H1 (cell line): ENCODE measurements around the gene RFXAP. TPM values are rescaled to one million over a fixed set of nuclear protein-coding genes. Genes with fewer than 3 reads are reported as not detected.

Experiments used
- CTCF ChIA-PET: fragments of 300-600 bp; sonication (Branson Sonifier 250); formaldehyde crosslinking; loops from one replicate; lab custom pipeline; 2021; ENCODE audit not compliant: partially characterized antibody; lab: Charles Lee
- POLR2A ChIA-PET: fragments of 300-600 bp; sonication (Branson Sonifier 250); formaldehyde crosslinking; loops from one replicate; lab custom pipeline; 2021; ENCODE audit warnings: inconsistent platforms; ENCODE audit not compliant: partially characterized antibody; lab: Charles Lee
- DNase-seq, 2 experiments: peaks; one replicate each; pipeline versions ENCODE4 v3.0.0 to v3.0.0-alpha.2; 2010 to 2022; ENCODE audit warnings: low spot score in 2 of 2, low read depth in 1 of 2, mixed read lengths in 1 of 2
- FAIRE-seq: peaks from 2 replicates; lab custom pipeline; 2011; peaks lifted over from hg19 to GRCh38; lab: Jason Lieb, UNC
- H2AFZ ChIP-seq: 2 replicates; pipeline ENCODE4 v1.8.1; 2012; ENCODE audit warnings: low read length, inconsistent platforms
- H2AK5ac ChIP-seq: 2 replicates; pipeline ENCODE4 v1.6.1; 2013; ENCODE audit warnings: low read depth, low read length
- H2BK120ac ChIP-seq: replicated peaks from 2 replicates; pipeline ENCODE3; 2013; ENCODE audit warnings: low read depth, low read length, inconsistent platforms
- H2BK12ac ChIP-seq: 2 replicates; pipeline ENCODE4 v1.6.1; 2013; ENCODE audit warnings: low read depth, low read length
- H2BK15ac ChIP-seq: 2 replicates; pipeline ENCODE4 v1.6.1; 2013; ENCODE audit warnings: low read length
- H2BK20ac ChIP-seq: 2 replicates; pipeline ENCODE4 v1.6.1; 2013; ENCODE audit warnings: low read length
- H2BK5ac ChIP-seq: 2 replicates; pipeline ENCODE4 v1.6.1; 2013; ENCODE audit warnings: low read depth, low read length
- H3K14ac ChIP-seq: 2 replicates; pipeline ENCODE4 v1.6.1; 2013; ENCODE audit warnings: inconsistent platforms; ENCODE audit not compliant: insufficient read length
- H3K18ac ChIP-seq: 2 replicates; pipeline ENCODE4 v1.6.1; 2013; ENCODE audit warnings: low read length; ENCODE audit errors: extremely low read depth
- H3K23ac ChIP-seq: 2 replicates; pipeline ENCODE4 v1.6.1; 2013; ENCODE audit warnings: inconsistent platforms; ENCODE audit not compliant: insufficient read length
- H3K23me2 ChIP-seq: 2 replicates; pipeline ENCODE4 v1.6.1; 2013; ENCODE audit warnings: low read depth, low read length
- H3K27ac ChIP-seq: 2 replicates; pipeline ENCODE4 v1.6.1; 2011; ENCODE audit warnings: low read depth, low read length, inconsistent platforms
- H3K27me3 ChIP-seq, 4 experiments: replicated peaks in 1 of 4; 1 replicate in 1 of 4; 2 replicates in 3 of 4; pipeline versions ENCODE4 v1.6.1 to v1.8.1; 2011 to 2013; ENCODE audit warnings: low read length in 3 of 4, mild to moderate bottlenecking in 3 of 4, inconsistent platforms in 2 of 4, mixed read lengths in 2 of 4, moderate library complexity in 1 of 4; ENCODE audit not compliant: control insufficient read depth in 3 of 4, insufficient read depth in 3 of 4; ENCODE audit errors: extremely low read depth in 1 of 4
- H3K36me3 ChIP-seq, 4 experiments: 2 replicates each; pipeline versions ENCODE4 v1.6.1 to v1.8.1; 2011 to 2013; ENCODE audit warnings: mild to moderate bottlenecking in 4 of 4, low read length in 3 of 4, moderate library complexity in 2 of 4, control low read depth in 1 of 4, inconsistent platforms in 1 of 4; ENCODE audit not compliant: insufficient read depth in 4 of 4, control insufficient read depth in 2 of 4
- H3K4ac ChIP-seq: replicated peaks from 2 replicates; pipeline ENCODE3; 2013; ENCODE audit warnings: low read length, low read depth, mixed read lengths, inconsistent platforms; ENCODE audit not compliant: insufficient read length
- H3K4me1 ChIP-seq, 4 experiments: replicated peaks in 1 of 4; 1 replicate in 1 of 4; 2 replicates in 3 of 4; pipeline versions ENCODE4 v1.6.1 to v1.8.1; 2011 to 2013; ENCODE audit warnings: low read length in 3 of 4, inconsistent platforms in 2 of 4, mixed read lengths in 1 of 4; ENCODE audit not compliant: insufficient read depth in 4 of 4, control insufficient read depth in 3 of 4
- H3K4me2 ChIP-seq, 2 experiments: 2 replicates each; pipeline versions ENCODE4 v1.6.1 to v1.8.1; 2011 to 2013; ENCODE audit warnings: low read depth in 2 of 2, low read length in 2 of 2, control low read depth in 1 of 2, inconsistent platforms in 1 of 2, mild to moderate bottlenecking in 1 of 2; ENCODE audit not compliant: insufficient read depth in 1 of 2
- H3K4me3 ChIP-seq, 4 experiments: fragments of 200-600, 300-600 bp in 1 of 4; sonication (generic), shearing (Covaris generic), sonication (Bioruptor Twin) in 1 of 4; 2 replicates each; pipeline versions ENCODE4 v1.5.1 to v1.8.1; 2011 to 2016; ENCODE audit warnings: low read length in 4 of 4, low read depth in 3 of 4, control low read depth in 2 of 4, inconsistent platforms in 2 of 4, mild to moderate bottlenecking in 2 of 4, mixed read lengths in 1 of 4, moderate library complexity in 1 of 4; ENCODE audit not compliant: insufficient read depth in 2 of 4; ENCODE audit errors: extremely low read depth in 1 of 4
- H3K56ac ChIP-seq: replicated peaks from 2 replicates; pipeline ENCODE3; 2013; ENCODE audit warnings: low read depth, mild to moderate bottlenecking, mixed read lengths, low read length, inconsistent platforms; ENCODE audit not compliant: insufficient read length
- H3K79me1 ChIP-seq: 2 replicates; pipeline ENCODE4 v1.6.1; 2013; ENCODE audit warnings: low read depth, low read length, control low read depth
- H3K79me2 ChIP-seq, 2 experiments: 2 replicates each; pipeline versions ENCODE4 v1.6.1 to v1.8.1; 2012 to 2013; ENCODE audit warnings: low read length in 2 of 2, mild to moderate bottlenecking in 2 of 2, inconsistent platforms in 1 of 2; ENCODE audit not compliant: insufficient read depth in 2 of 2, control insufficient read depth in 1 of 2
- H3K9ac ChIP-seq, 4 experiments: replicated peaks in 1 of 4; 1 replicate in 1 of 4; 2 replicates in 3 of 4; pipeline versions ENCODE4 v1.6.1 to v1.8.1; 2011 to 2013; ENCODE audit warnings: low read depth in 3 of 4, low read length in 3 of 4, control low read depth in 2 of 4, mild to moderate bottlenecking in 2 of 4, moderate library complexity in 2 of 4, inconsistent platforms in 1 of 4; ENCODE audit errors: extremely low read depth in 1 of 4
- H3K9me3 ChIP-seq, 2 experiments: 2 replicates each; pipeline versions ENCODE4 v1.6.1 to v1.8.1; 2012 to 2013; ENCODE audit warnings: mild to moderate bottlenecking in 2 of 2, moderate library complexity in 2 of 2, control low read depth in 1 of 2, inconsistent platforms in 1 of 2, low read depth in 1 of 2, low read length in 1 of 2, mixed read lengths in 1 of 2; ENCODE audit not compliant: insufficient read depth in 2 of 2
- H4K20me1 ChIP-seq, 2 experiments: replicated peaks in 1 of 2; 2 replicates each; pipeline versions ENCODE3 to v1.8.1; 2011 to 2013; ENCODE audit warnings: inconsistent platforms in 2 of 2, low read length in 2 of 2, mild to moderate bottlenecking in 1 of 2; ENCODE audit not compliant: insufficient read depth in 2 of 2, control insufficient read depth in 1 of 2
- H4K5ac ChIP-seq: 2 replicates; pipeline ENCODE4 v1.6.1; 2013; ENCODE audit warnings: low read length, low read depth, mixed read lengths, inconsistent platforms; ENCODE audit not compliant: insufficient read length
- H4K8ac ChIP-seq: 2 replicates; pipeline ENCODE4 v1.8.0; 2013; ENCODE audit warnings: mild to moderate bottlenecking, moderate library complexity, low read length, inconsistent platforms; ENCODE audit not compliant: insufficient read depth; ENCODE audit errors: extremely low read depth
- H4K91ac ChIP-seq: replicated peaks from 2 replicates; pipeline ENCODE3; 2013; ENCODE audit warnings: low read length, mixed read lengths, inconsistent platforms; ENCODE audit not compliant: insufficient read length
- CREB1 ChIP-seq: IDR thresholded peaks from 2 replicates; pipeline ENCODE4 v1.6.1; 2012; ENCODE audit warnings: inconsistent platforms
- EZH2 ChIP-seq: fragments of 200-600 bp; sonication (generic); IDR thresholded peaks from 2 replicates; pipeline ENCODE4 v1.7.1; 2012; ENCODE audit warnings: low read depth, mild to moderate bottlenecking, moderate library complexity, low read length, inconsistent platforms; ENCODE audit not compliant: severe bottlenecking
- SRF ChIP-seq: IDR thresholded peaks from 2 replicates; pipeline ENCODE4 v1.6.1; 2011; ENCODE audit warnings: mild to moderate bottlenecking, low read depth, low read length, moderate library complexity
- WGBS, 2 experiments: shearing (Covaris generic) in 1 of 2; methylation state at CpG; one replicate each; pipeline versions ENCODE4 v1.1.6 to v1.1.7; 2013 to 2015; ENCODE audit warnings: low lambda C conversion rate in 2 of 2, mixed read lengths in 2 of 2, inconsistent platforms in 1 of 2, low coverage in 1 of 2, missing lambda C conversion rate in 1 of 2; ENCODE audit not compliant: insufficient replicate concordance in 2 of 2, insufficient coverage in 1 of 2, insufficient read length in 1 of 2; ENCODE audit errors: extremely low coverage in 1 of 2, missing lambda C conversion rate in 1 of 2; 5-methylcytosine and 5-hydroxymethylcytosine counted together
- long read RNA-seq, 2 experiments: library from RNA in 1 of 2; library from capped mRNA in 1 of 2; stranded (forward); transcript quantifications; one replicate each; pipeline ENCODE4 v2.0.0, GENCODE V29; 2021; ENCODE audit warnings: inconsistent platforms in 1 of 2
- polyA minus RNA-seq, 3 experiments: library from RNA; depleted of rRNA, polyadenylated mRNA; stranded (reverse); fragments of >200 nt; gene quantifications; 1 replicate in 2 of 3; 2 replicates in 1 of 3; pipeline ENCODE4 v1.2.3, GENCODE V29; 2011
- polyA plus RNA-seq, 7 experiments: library from polyadenylated mRNA; depleted of rRNA in 3 of 7; stranded (reverse) in 5 of 7; unstranded in 2 of 7; fragments of >200 nt in 5 of 7; fragments of 200-250 nt in 2 of 7; gene quantifications; 1 replicate in 5 of 7; 2 replicates in 1 of 7; 4 replicates in 1 of 7; pipeline versions ENCODE4 v1.2.1 to v1.2.3, GENCODE V29; 2011 to 2013; ENCODE audit warnings: missing spikeins in 2 of 7, mixed read lengths in 2 of 7
- total RNA-seq: library from RNA; stranded (reverse); fragmentation: NEBNext Ultra II Directional; extraction: Animal tissue kit (Norgen Biotek cat#: 25700); gene quantifications from 2 replicates; pipeline ENCODE4 v1.2.1, GENCODE V29; 2021
- TF ChIP-seq, protein P1 (sequence below), 3 experiments: IDR thresholded peaks; 1 replicate in 2 of 3; 2 replicates in 1 of 3; pipeline versions ENCODE4 v1.5.1 to v1.6.1; 2011; ENCODE audit warnings: low read length in 3 of 3, mild to moderate bottlenecking in 3 of 3, inconsistent platforms in 2 of 3, low read depth in 1 of 3, moderate library complexity in 1 of 3; ENCODE audit not compliant: insufficient read depth in 1 of 3; ENCODE audit errors: control extremely low read depth in 1 of 3

The RFXAP gene, protein sequence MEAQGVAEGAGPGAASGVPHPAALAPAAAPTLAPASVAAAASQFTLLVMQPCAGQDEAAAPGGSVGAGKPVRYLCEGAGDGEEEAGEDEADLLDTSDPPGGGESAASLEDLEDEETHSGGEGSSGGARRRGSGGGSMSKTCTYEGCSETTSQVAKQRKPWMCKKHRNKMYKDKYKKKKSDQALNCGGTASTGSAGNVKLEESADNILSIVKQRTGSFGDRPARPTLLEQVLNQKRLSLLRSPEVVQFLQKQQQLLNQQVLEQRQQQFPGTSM
- total RNA-seq (11.5 and 13.5 TPM in 2 replicates), polyA plus RNA-seq (2011; rRNA removed) (3.6 and 5.2 TPM in 2 replicates), polyA minus RNA-seq (2011; rRNA and poly(A)+ RNA removed) (1.8 and 2.2 TPM in 2 replicates)
- polyA plus RNA-seq (2011; cell fraction: cytosol; rRNA removed): 7.4 TPM
- polyA plus RNA-seq (2011; cell fraction: nucleus; rRNA removed): 4.0 TPM
- polyA plus RNA-seq (2012, experiment 1 of 2): 6.7 to 8.3 TPM (median 7.2 TPM) in 4 replicates
- 2.4 TPM for polyA plus RNA-seq (2012, experiment 2 of 2)
- 6.7 TPM for polyA plus RNA-seq (2013, experiment 1 of 2)
- 5.8 TPM for polyA plus RNA-seq (2013, experiment 2 of 2)
- polyA minus RNA-seq (2011; cell fraction: cytosol; rRNA and poly(A)+ RNA removed): 2.5 TPM
- polyA minus RNA-seq (2011; cell fraction: nucleus; rRNA and poly(A)+ RNA removed): 4.8 TPM
- long read RNA-seq, experiment 1, transcript RFXAP-201 (3 exons, 2,304 nt): major isoform, 14 of 19 reads
- long read RNA-seq, experiment 1, partial matches to known transcripts: 0 of 19 reads
- long read RNA-seq, experiment 1, other reads (novel, unspliced or antisense): 5 of 19 reads
- long read RNA-seq, experiment 2, partial matches to known transcripts: 0 of 3 reads
- long read RNA-seq, experiment 2, other reads (novel, unspliced or antisense): 1 of 3 reads

DNA sequence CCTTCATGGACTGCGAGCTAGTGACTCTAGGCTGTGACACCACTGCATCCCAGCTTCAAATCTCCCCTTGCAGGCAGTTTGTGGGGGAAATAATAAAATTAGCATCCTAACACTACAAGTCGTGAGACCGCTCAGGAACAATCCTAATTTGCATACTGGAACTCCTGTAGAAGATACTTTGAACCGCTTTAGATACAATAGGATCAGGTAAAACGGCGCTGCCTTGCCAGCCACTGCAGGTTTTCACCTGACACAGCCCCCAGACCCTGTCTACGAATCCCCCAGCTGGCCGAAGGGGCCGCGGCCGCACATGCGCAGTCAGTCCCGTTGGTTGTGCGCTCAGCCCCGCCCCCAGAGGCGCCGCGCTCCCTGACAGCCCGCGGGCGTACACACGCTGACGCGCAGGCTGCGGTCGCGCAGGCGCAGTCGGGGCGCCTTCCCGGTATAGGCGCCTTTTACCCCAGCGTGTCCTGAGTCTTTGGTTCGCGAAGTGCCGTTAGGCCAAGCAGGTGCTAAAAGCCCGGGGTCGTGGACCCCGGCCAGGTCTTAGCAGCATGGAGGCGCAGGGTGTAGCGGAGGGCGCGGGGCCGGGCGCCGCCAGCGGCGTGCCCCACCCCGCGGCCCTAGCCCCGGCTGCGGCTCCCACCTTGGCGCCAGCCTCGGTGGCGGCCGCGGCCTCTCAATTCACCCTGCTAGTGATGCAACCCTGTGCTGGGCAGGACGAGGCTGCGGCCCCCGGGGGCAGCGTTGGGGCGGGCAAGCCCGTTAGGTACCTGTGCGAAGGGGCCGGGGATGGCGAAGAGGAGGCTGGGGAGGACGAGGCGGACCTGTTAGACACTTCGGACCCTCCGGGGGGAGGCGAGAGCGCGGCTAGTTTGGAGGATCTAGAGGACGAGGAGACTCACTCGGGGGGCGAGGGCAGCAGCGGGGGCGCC is at the start of gene RFXAP:
TSS of gene RFXAP (plus strand) at position 419 of the 935 bp plus-strand sequence. CDS start at position 555, 136 bp downstream.
- no peak within 1 kb of the TSS for H3K4ac ChIP-seq
- no peak within 1 kb of the TSS for H2AK5ac ChIP-seq
- no peak within 1 kb of the TSS for H2BK5ac ChIP-seq
- peak within 1 kb of the TSS; percentile 5 to 65 (median 47); a peak in 6 of 7 replicates for H3K9ac ChIP-seq
- H3K27ac ChIP-seq: no peak within 1 kb of the TSS
- POLR2A ChIA-PET: interaction anchor here (0.6 kb wide), 1 partner anchor 21 kb away, joined by 4 read pairs; no protein-coding TSS in a partner anchor
- H3K23ac ChIP-seq: no peak within 1 kb of the TSS
- peak within 1 kb of the TSS; percentile 20; the same call in 1 of the 2 replicates for H3K18ac ChIP-seq
- peak within 1 kb of the TSS; percentile 68 for H2AFZ ChIP-seq
- H4K8ac ChIP-seq: peak within 1 kb of the TSS; percentile 57
- CTCF ChIA-PET: interaction anchor here (0.8 to 1.6 kb wide), 3 partner anchors 20 to 365 kb away, joined by 3 to 4 read pairs (median 3); no protein-coding TSS in a partner anchor
- FAIRE-seq: no peak
- H3K9me3 ChIP-seq: no peaks in the 10 kb centered on the region
- peak within 1 kb of the TSS; percentile 50 to 75 (median 68) for H3K4me3 ChIP-seq
- peak within 1 kb of the TSS; percentile 93 to 97 for H3K4me2 ChIP-seq
- H3K36me3 ChIP-seq: no peaks in the 10 kb centered on the region
- H2BK12ac ChIP-seq: no peak within 1 kb of the TSS
- H4K91ac ChIP-seq: no peak within 1 kb of the TSS
- peaks cover 0 to 9% (median 4%) of the 10 kb centered on the region in 4 experiments; a peak in 4 of 7 replicates for H3K4me1 ChIP-seq
- H3K27me3 ChIP-seq: no peaks in the 10 kb centered on the region
- no peak within 1 kb of the TSS for H3K56ac ChIP-seq
- H2BK20ac ChIP-seq: no peak within 1 kb of the TSS
- H3K79me1 ChIP-seq: peaks cover 2% of the 10 kb centered on the region; the same call in 1 of the 2 replicates
- no peak within 1 kb of the TSS for H3K14ac ChIP-seq
- H4K20me1 ChIP-seq: no peaks in the 10 kb centered on the region
- no peak within 1 kb of the TSS for H2BK120ac ChIP-seq
- H3K79me2 ChIP-seq: peaks cover 0 to 18% of the 10 kb centered on the region in 2 experiments; a peak in 2 of 4 replicates
- 1% methylated on average over 52 of the region's 78 CpGs; no CpG with 5 or more reads in 1 of the 2 experiments for WGBS, 2 experiments
- H2BK15ac ChIP-seq: no peak within 1 kb of the TSS
- no peak within 1 kb of the TSS for H4K5ac ChIP-seq
- DNase-seq: peak; percentile 70 to 96
- peaks cover 9% of the 10 kb centered on the region for H3K23me2 ChIP-seq
- TF ChIP-seq SRF: no peak
- TF ChIP-seq, protein P1, sequence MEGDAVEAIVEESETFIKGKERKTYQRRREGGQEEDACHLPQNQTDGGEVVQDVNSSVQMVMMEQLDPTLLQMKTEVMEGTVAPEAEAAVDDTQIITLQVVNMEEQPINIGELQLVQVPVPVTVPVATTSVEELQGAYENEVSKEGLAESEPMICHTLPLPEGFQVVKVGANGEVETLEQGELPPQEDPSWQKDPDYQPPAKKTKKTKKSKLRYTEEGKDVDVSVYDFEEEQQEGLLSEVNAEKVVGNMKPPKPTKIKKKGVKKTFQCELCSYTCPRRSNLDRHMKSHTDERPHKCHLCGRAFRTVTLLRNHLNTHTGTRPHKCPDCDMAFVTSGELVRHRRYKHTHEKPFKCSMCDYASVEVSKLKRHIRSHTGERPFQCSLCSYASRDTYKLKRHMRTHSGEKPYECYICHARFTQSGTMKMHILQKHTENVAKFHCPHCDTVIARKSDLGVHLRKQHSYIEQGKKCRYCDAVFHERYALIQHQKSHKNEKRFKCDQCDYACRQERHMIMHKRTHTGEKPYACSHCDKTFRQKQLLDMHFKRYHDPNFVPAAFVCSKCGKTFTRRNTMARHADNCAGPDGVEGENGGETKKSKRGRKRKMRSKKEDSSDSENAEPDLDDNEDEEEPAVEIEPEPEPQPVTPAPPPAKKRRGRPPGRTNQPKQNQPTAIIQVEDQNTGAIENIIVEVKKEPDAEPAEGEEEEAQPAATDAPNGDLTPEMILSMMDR (IDR thresholded peaks at IDR 0.05; ENCODE audit: control extremely low read depth in 1 of 3, insufficient read depth in 1 of 3, low read depth in 1 of 3, low read length in 3 of 3): peak in 2 of 3 experiments; percentile 4 to 10; a peak in 2 of 4 replicates
- TF ChIP-seq CREB1: peak; percentile 65
- TF ChIP-seq EZH2: no peak
